Measurements from ENCODE around the gene NGEF. TPM values are rescaled to one million over a fixed set of nuclear protein-coding genes. Genes with fewer than 3 reads are reported as not detected.

Gene NGEF
- total RNA-seq (10 to 100 TPM; 15.6 to 28.7 TPM), polyA plus RNA-seq (ENCODE audit: insufficient read depth, low read depth, low replicate concordance) (7.9 TPM)
- long read RNA-seq, donor 1, partial matches to known transcripts = 0 of 2 reads
- long read RNA-seq, donor 1, other reads (novel, unspliced or antisense) = 0 of 2 reads
- long read RNA-seq, donor 2, partial matches to known transcripts = 0 of 3 reads
- long read RNA-seq, donor 2, other reads (novel, unspliced or antisense) = 0 of 3 reads

DNA sequence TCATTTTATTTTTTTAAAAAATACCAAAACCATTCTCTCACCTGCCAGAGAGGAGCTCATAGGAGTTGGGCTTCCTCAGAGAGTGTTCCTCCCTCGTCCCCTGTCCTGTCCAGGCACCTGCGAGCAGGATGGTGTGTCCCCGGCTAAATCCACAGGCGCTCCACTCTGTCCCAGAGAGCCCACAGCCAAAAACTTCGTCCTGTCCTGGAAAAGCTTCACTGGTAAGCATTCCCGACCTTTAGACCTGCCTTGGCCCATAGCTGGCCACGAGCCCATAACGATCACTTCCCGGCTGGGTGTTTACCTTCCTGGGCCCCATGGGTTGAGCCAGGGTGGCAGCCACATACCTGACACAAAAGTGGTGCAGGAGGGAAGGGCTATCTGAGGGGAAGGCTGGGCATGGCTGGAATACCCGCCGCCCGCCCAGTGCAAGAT lies at the start of gene NGEF:
TSS of gene NGEF (minus strand) at position 230 of the 435 bp plus-strand sequence. CDS start 38,366 bp downstream, outside the sequence.
- WGBS, 2 donors = 88 to 90% methylated on average over 12 of the region's 12 CpGs
- TF ChIP-seq, protein P1, sequence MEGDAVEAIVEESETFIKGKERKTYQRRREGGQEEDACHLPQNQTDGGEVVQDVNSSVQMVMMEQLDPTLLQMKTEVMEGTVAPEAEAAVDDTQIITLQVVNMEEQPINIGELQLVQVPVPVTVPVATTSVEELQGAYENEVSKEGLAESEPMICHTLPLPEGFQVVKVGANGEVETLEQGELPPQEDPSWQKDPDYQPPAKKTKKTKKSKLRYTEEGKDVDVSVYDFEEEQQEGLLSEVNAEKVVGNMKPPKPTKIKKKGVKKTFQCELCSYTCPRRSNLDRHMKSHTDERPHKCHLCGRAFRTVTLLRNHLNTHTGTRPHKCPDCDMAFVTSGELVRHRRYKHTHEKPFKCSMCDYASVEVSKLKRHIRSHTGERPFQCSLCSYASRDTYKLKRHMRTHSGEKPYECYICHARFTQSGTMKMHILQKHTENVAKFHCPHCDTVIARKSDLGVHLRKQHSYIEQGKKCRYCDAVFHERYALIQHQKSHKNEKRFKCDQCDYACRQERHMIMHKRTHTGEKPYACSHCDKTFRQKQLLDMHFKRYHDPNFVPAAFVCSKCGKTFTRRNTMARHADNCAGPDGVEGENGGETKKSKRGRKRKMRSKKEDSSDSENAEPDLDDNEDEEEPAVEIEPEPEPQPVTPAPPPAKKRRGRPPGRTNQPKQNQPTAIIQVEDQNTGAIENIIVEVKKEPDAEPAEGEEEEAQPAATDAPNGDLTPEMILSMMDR (IDR thresholded peaks at IDR 0.05) = no peak
- no peak for TF ChIP-seq POLR2A (IDR thresholded peaks at IDR 0.05)
- no peak for DNase-seq
- Histone ChIP-seq H3K9me3 (no peaks in the 10 kb centered on the region), H3K36me3 (ENCODE audit: low read depth, missing control alignments) (no peaks in the 10 kb centered on the region), H3K27me3 (no peaks in the 10 kb centered on the region), H3K4me1 (peaks cover 3% of the 10 kb centered on the region), H3K27ac (no peak within 1 kb of the TSS), H3K4me3 (no peak within 1 kb of the TSS)
- intact Hi-C loops (cut with DNase I; ENCODE audit: low total_unique reads) = no loop called here

DNA sequence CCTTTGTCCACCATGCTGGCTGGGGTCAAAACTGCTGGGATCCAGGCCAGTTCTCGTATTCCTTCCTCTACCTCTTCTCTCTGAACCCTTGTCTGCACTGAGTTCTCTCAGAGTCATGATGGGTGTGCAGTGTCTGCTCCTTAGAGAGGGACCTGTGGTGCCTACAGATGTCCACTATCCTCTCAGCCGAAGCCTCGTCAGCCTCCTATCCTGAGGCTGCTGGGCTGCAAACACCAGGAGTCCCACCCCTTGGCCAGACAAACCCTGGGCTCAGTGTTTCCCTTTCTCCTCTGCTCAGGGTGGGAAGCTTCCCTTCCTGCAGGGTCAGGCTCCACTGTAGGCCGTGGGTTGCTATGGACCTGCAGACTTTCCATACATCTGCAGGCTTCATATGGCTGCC lies 49.4 kb upstream of the NGEF start:
- intact Hi-C loops (cut with DNase I; ENCODE audit: low total_unique reads) = no loop called here
- no peaks in the 10 kb centered on the region for H3K27me3 ChIP-seq
- TF ChIP-seq POLR2A (IDR thresholded peaks at IDR 0.05) = no peak
- TF ChIP-seq, protein P1 (IDR thresholded peaks at IDR 0.05) = no peak
- peak; percentile 4 for DNase-seq
- H3K36me3 ChIP-seq (ENCODE audit: low read depth, missing control alignments) = no peaks in the 10 kb centered on the region
- 69 to 71% methylated on average over 4 of the region's 4 CpGs for WGBS, 2 donors
- H3K4me3 ChIP-seq = no peak overlapping the region
- peaks cover 11% of the 10 kb centered on the region for H3K4me1 ChIP-seq
- H3K9me3 ChIP-seq = no peaks in the 10 kb centered on the region
- H3K27ac ChIP-seq = peak overlapping the region; percentile 37 to 68

GRCh38 chr2:233061591-233062450 lies 48.8 kb upstream of the NGEF start:
- peaks cover 11% of the 10 kb centered on the region for H3K4me1 ChIP-seq
- WGBS, 2 donors = 50 to 51% methylated on average over 9 to 12 of the region's 12 CpGs
- H3K4me3 ChIP-seq = peak overlapping the region in 1 of 2 donors; percentile 15
- peak; percentile 51 for DNase-seq
- H3K27ac ChIP-seq = peak overlapping the region; percentile 37 to 68
- no peaks in the 10 kb centered on the region for H3K36me3 ChIP-seq (ENCODE audit: low read depth, missing control alignments)
- H3K9me3 ChIP-seq = no peaks in the 10 kb centered on the region
- no peaks in the 10 kb centered on the region for H3K27me3 ChIP-seq
- intact Hi-C loops (cut with DNase I; ENCODE audit: low total_unique reads) = no loop called here
- TF ChIP-seq, protein P1 (IDR thresholded peaks at IDR 0.05) = no peak
- TF ChIP-seq POLR2A (IDR thresholded peaks at IDR 0.05) = no peak

DNA sequence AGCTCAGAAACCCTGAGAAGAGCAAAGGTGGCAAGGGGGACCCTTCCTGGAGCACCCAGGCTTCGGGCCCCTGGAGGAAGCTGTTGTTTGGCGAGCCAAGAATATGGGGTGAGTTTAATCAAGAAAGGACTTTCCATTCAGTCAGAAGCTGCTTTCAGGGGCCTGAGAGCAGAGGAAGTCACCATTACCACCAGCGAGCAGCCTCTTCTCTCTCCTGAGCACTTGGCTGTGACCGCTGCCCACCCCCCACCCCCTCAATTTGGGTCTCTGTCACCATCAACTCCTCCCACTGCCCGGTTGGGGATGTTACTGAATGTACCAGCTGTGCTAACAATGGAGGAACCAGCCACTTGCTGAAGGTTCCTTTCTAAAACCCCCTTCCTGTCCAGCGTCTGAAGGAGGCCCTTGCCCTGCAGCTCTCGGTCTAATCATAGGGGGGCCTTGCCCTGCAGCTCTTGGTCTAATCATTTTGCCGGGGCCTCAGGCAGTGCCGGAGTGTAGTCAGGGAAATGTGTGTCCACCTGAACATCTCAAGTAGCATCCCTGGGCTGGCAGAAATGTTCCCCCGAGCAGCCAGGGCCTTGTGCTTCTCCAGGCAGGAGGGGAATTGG lies 48.0 kb upstream of the NGEF start:
- Histone ChIP-seq H3K36me3 (ENCODE audit: low read depth, missing control alignments) (no peaks in the 10 kb centered on the region), H3K4me3 (peak overlapping the region in 1 of 2 donors; percentile 15), H3K4me1 (peaks cover 11% of the 10 kb centered on the region), H3K27me3 (no peaks in the 10 kb centered on the region), H3K27ac (peak overlapping the region in 1 of 2 donors; percentile 68), H3K9me3 (no peaks in the 10 kb centered on the region)
- WGBS, 2 donors = 70 to 71% methylated on average over 10 of the region's 10 CpGs
- no peak for TF ChIP-seq POLR2A (IDR thresholded peaks at IDR 0.05)
- TF ChIP-seq, protein P1 (IDR thresholded peaks at IDR 0.05) = no peak
- no peak for DNase-seq
- intact Hi-C loops (cut with DNase I; ENCODE audit: low total_unique reads) = no loop called here
